Endothelial cell (in vitro differentiated cells): ENCODE data around the gene GNE. TPM values are rescaled to one million over a fixed set of nuclear protein-coding genes. Genes with fewer than 3 reads are reported as not detected.
"Not testable (repeated sequence)": the region's sequence is repeated elsewhere in the genome, so short reads cannot be mapped to it uniquely, and the experiment has no call there.

Experiments
- DNase-seq: peaks from one replicate; pipeline ENCODE4 v3.0.0; 2021; ENCODE audit warnings: low spot score
- H3K27ac Mint-ChIP-seq: one replicate; pipeline ENCODE4 v1.8.0; 2021; ENCODE audit warnings: mixed read lengths, inconsistent platforms; ENCODE audit not compliant: unreplicated experiment
- H3K27me3 Mint-ChIP-seq: one replicate; pipeline ENCODE4 v1.8.0; 2021; ENCODE audit warnings: mild to moderate bottlenecking, moderate library complexity, mixed read lengths, inconsistent platforms; ENCODE audit not compliant: unreplicated experiment
- H3K36me3 Mint-ChIP-seq: one replicate; pipeline ENCODE4 v1.8.0; 2021; ENCODE audit warnings: mild to moderate bottlenecking, low read depth, mixed read lengths, inconsistent platforms; ENCODE audit not compliant: unreplicated experiment
- H3K4me1 Mint-ChIP-seq: one replicate; pipeline ENCODE4 v1.8.0; 2021; ENCODE audit warnings: mild to moderate bottlenecking, mixed read lengths, inconsistent platforms; ENCODE audit not compliant: unreplicated experiment
- H3K4me3 Mint-ChIP-seq: one replicate; pipeline ENCODE4 v1.8.0; 2021; ENCODE audit warnings: mild to moderate bottlenecking, mixed read lengths, inconsistent platforms; ENCODE audit not compliant: unreplicated experiment
- H3K9me3 Mint-ChIP-seq: one replicate; pipeline ENCODE4 v1.8.0; 2021; ENCODE audit warnings: mixed read lengths, inconsistent platforms; ENCODE audit not compliant: unreplicated experiment
- CTCF ChIP-seq: fragments of 200-600 bp; sonication (generic); IDR thresholded peaks from one replicate; pipeline ENCODE4 v1.5.0; 2021; ENCODE audit warnings: antibody characterized with exemption; ENCODE audit not compliant: unreplicated experiment
- total RNA-seq: library from RNA; stranded (reverse); fragmentation: NEBNext Ultra II Directional; extraction: Animal tissue kit (Norgen Biotek cat#: 25700); gene quantifications from one replicate; pipeline ENCODE4 v1.2.1, GENCODE V29; 2021; ENCODE audit not compliant: unreplicated experiment

GNE gene
- total RNA-seq, 1 donor from 2014 or later = 12.0 TPM

- Mint-ChIP-seq H3K9me3 (no peaks in the 10 kb centered on the region), H3K27me3 (peaks cover 1% of the 10 kb centered on the region), H3K27ac (no peak overlapping the region), H3K4me1 (no peaks in the 10 kb centered on the region), H3K4me3 (no peak overlapping the region), H3K36me3 (peaks cover 16% of the 10 kb centered on the region)
- no peak for DNase-seq
- no peak for TF ChIP-seq CTCF
Observed at GRCh38 chr9:36247356-36247755, 10.9 kb downstream of the GNE start.

GRCh38 chr9:36245906-36246305 is 12.3 kb downstream of the GNE start:
- no peak overlapping the region for H3K4me3 Mint-ChIP-seq
- no peak for TF ChIP-seq CTCF
- DNase-seq = no peak
- H3K36me3 Mint-ChIP-seq = peaks cover 16% of the 10 kb centered on the region
- H3K4me1 Mint-ChIP-seq = no peaks in the 10 kb centered on the region
- peaks cover 1% of the 10 kb centered on the region for H3K27me3 Mint-ChIP-seq
- H3K9me3 Mint-ChIP-seq = no peaks in the 10 kb centered on the region
- H3K27ac Mint-ChIP-seq = no peak overlapping the region

- DNase-seq, H3K4me1 Mint-ChIP-seq, H3K9me3 Mint-ChIP-seq, H3K27me3 Mint-ChIP-seq, H3K36me3 Mint-ChIP-seq, H3K27ac Mint-ChIP-seq, H3K4me3 Mint-ChIP-seq: not testable (repeated sequence)
Observed at GRCh38 chr9:36239675-36240074, 18.6 kb downstream of the GNE start.

DNA sequence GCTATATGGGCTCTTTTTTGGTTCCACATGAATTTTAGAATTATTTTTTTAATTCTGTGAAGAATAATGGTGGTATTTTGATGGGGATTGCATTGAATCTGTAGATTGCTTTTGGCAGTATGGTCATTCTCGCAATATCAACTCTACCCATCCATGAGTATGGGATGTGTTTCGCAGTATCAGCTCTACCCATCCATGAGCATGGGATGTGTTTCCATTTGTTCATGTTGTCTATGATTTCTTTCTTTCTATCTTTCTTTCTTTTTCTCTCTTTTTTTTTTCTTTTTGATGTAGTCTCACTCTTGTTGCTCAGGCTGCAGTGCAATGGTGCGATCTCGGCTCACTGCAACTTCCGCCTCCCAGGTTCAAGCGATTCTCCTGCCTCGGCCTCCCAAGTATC is 19.0 kb downstream of the GNE start:
- H3K27ac Mint-ChIP-seq, H3K4me3 Mint-ChIP-seq, H3K36me3 Mint-ChIP-seq, H3K9me3 Mint-ChIP-seq, DNase-seq, H3K4me1 Mint-ChIP-seq, H3K27me3 Mint-ChIP-seq: not testable (repeated sequence)

DNA sequence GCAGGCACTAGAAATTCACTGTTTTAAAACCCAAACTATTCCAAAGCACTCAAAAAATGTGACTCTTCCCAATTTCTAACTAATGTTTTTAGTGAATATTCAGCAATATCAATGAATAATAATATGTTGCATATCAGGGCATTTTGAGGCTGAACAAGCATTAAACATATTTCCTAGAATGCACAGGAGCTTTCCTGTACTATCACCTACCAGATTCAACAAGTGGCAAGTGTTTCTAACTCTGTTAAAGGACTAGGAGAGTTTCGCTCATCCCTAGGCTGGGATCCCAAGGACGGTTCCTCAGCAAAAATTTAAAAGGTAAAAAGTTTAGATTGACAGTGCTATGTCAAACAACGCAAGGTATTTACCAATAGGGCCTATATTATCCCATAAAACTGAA is 21.0 kb downstream of the GNE start:
- H3K4me3 Mint-ChIP-seq = no peak overlapping the region
- no peak for TF ChIP-seq CTCF

GRCh38 chr9:36222449-36222848 is 35.8 kb downstream of the GNE start:
- H3K9me3 Mint-ChIP-seq = no peaks in the 10 kb centered on the region
- no peaks in the 10 kb centered on the region for H3K4me1 Mint-ChIP-seq
- no peak for TF ChIP-seq CTCF
- peaks cover 54% of the 10 kb centered on the region for H3K36me3 Mint-ChIP-seq
- no peak for DNase-seq
- H3K27ac Mint-ChIP-seq = no peak overlapping the region
- peaks cover 3% of the 10 kb centered on the region for H3K27me3 Mint-ChIP-seq
- peak overlapping the region; percentile 72 for H3K4me3 Mint-ChIP-seq

More for the DNA sequence above, 21.0 kb downstream of the GNE start:
- Mint-ChIP-seq H3K36me3 (peaks cover 7% of the 10 kb centered on the region), H3K27me3 (peaks cover 1% of the 10 kb centered on the region), H3K27ac (no peak overlapping the region), H3K4me1 (no peaks in the 10 kb centered on the region), H3K9me3 (no peaks in the 10 kb centered on the region)
- no peak for DNase-seq
